Esophagus muscularis mucosa (tissue), 4 donors: ENCODE data around the gene SNED1.

Experiments
- CTCF ChIP-seq, 3 experiments: fragments of 200-600 bp in 2 of 3; fragments of 450-650 bp in 1 of 3; sonication (generic) in 2 of 3; IDR thresholded peaks; one replicate each; pipeline ENCODE4 v1.5.1; 2017 to 2019; ENCODE audit warnings: antibody characterized with exemption in 3 of 3, mild to moderate bottlenecking in 2 of 3, moderate library complexity in 1 of 3
- EP300 ChIP-seq: sonication (generic); formaldehyde crosslinking; IDR thresholded peaks from one replicate; pipeline ENCODE4 v1.6.1; 2017; ENCODE audit warnings: antibody characterized with exemption
- POLR2A ChIP-seq: fragments of 450-650 bp; IDR thresholded peaks from one replicate; pipeline ENCODE4 v1.6.1; 2017; ENCODE audit warnings: antibody characterized with exemption, moderate library complexity, mild to moderate bottlenecking, low read depth

- TF ChIP-seq CTCF (IDR thresholded peaks at IDR 0.05) (no peak), EP300 (no peak), POLR2A (no peak)
Measured at GRCh38 chr2:240963065-240963867, 35.2 kb upstream of the SNED1 start.
